ENCODE measurements around the gene UMODL1. TPM values are rescaled to one million over a fixed set of nuclear protein-coding genes. Genes with fewer than 3 reads are reported as not detected.

Gene UMODL1
- total RNA-seq, 1 experiment from 2014 or later = not detected

GRCh38 chr21:42146821-42147220 is 75.7 kb downstream of the UMODL1 start:
- no peak for TF ChIP-seq CTCF (IDR thresholded peaks at IDR 0.05; ENCODE audit: unreplicated experiment)
- Mint-ChIP-seq H3K27ac (ENCODE audit: unreplicated experiment) (no peak overlapping the region), H3K36me3 (ENCODE audit: insufficient read depth, unreplicated experiment) (no peaks in the 10 kb centered on the region), H3K4me1 (ENCODE audit: low read depth, unreplicated experiment) (no peaks in the 10 kb centered on the region), H3K4me3 (ENCODE audit: low read depth, unreplicated experiment) (no peak overlapping the region), H3K9me3 (ENCODE audit: low read depth, unreplicated experiment) (no peaks in the 10 kb centered on the region), H3K27me3 (ENCODE audit: unreplicated experiment) (peaks cover 24% of the 10 kb centered on the region)
- intact Hi-C loops (cut with micrococcal nuclease; ENCODE audit: unreplicated experiment) = no loop called here
- BruUV-seq (replicated peaks) = no TSS peak
- CTCF ChIA-PET = no interaction called here
- DNase-seq = no peak

- no peak for DNase-seq
These were observed 76.4 kb downstream of the UMODL1 start for GRCh38 chr21:42147386-42148020.

GRCh38 chr21:42148097-42148496 is 77.0 kb downstream of the UMODL1 start:
- H3K27ac Mint-ChIP-seq (ENCODE audit: unreplicated experiment) = no peak overlapping the region
- TF ChIP-seq CTCF (IDR thresholded peaks at IDR 0.05; ENCODE audit: unreplicated experiment) = no peak
- no peaks in the 10 kb centered on the region for H3K9me3 Mint-ChIP-seq (ENCODE audit: low read depth, unreplicated experiment)
- CTCF ChIA-PET = no interaction called here
- H3K4me1 Mint-ChIP-seq (ENCODE audit: low read depth, unreplicated experiment) = no peaks in the 10 kb centered on the region
- H3K27me3 Mint-ChIP-seq (ENCODE audit: unreplicated experiment) = peaks cover 25% of the 10 kb centered on the region
- H3K36me3 Mint-ChIP-seq (ENCODE audit: insufficient read depth, unreplicated experiment) = no peaks in the 10 kb centered on the region
- DNase-seq = no peak
- intact Hi-C loops (cut with micrococcal nuclease; ENCODE audit: unreplicated experiment) = no loop called here
- no TSS peak for BruUV-seq (replicated peaks)
- H3K4me3 Mint-ChIP-seq (ENCODE audit: low read depth, unreplicated experiment) = no peak overlapping the region

More at GRCh38 chr21:42147386-42148020, 76.4 kb downstream of the UMODL1 start:
- Mint-ChIP-seq H3K9me3 (ENCODE audit: low read depth, unreplicated experiment) (no peaks in the 10 kb centered on the region), H3K27me3 (ENCODE audit: unreplicated experiment) (peaks cover 25% of the 10 kb centered on the region), H3K27ac (ENCODE audit: unreplicated experiment) (no peak overlapping the region), H3K36me3 (ENCODE audit: insufficient read depth, unreplicated experiment) (no peaks in the 10 kb centered on the region), H3K4me1 (ENCODE audit: low read depth, unreplicated experiment) (no peaks in the 10 kb centered on the region), H3K4me3 (ENCODE audit: low read depth, unreplicated experiment) (no peak overlapping the region)
- BruUV-seq (replicated peaks) = no TSS peak
- no peak for TF ChIP-seq CTCF (IDR thresholded peaks at IDR 0.05; ENCODE audit: unreplicated experiment)
- CTCF ChIA-PET = no interaction called here
- intact Hi-C loops (cut with micrococcal nuclease; ENCODE audit: unreplicated experiment) = no loop called here

- CTCF ChIA-PET = no interaction called here
- no peak for TF ChIP-seq CTCF (IDR thresholded peaks at IDR 0.05; ENCODE audit: unreplicated experiment)
- intact Hi-C loops (cut with micrococcal nuclease; ENCODE audit: unreplicated experiment) = no loop called here
- H3K27me3 Mint-ChIP-seq (ENCODE audit: unreplicated experiment) = peaks cover 28% of the 10 kb centered on the region
- no peaks in the 10 kb centered on the region for H3K36me3 Mint-ChIP-seq (ENCODE audit: insufficient read depth, unreplicated experiment)
- H3K9me3 Mint-ChIP-seq (ENCODE audit: low read depth, unreplicated experiment) = no peaks in the 10 kb centered on the region
- no TSS peak for BruUV-seq (replicated peaks)
- DNase-seq = no peak
- H3K27ac Mint-ChIP-seq (ENCODE audit: unreplicated experiment) = no peak overlapping the region
- no peaks in the 10 kb centered on the region for H3K4me1 Mint-ChIP-seq (ENCODE audit: low read depth, unreplicated experiment)
- no peak overlapping the region for H3K4me3 Mint-ChIP-seq (ENCODE audit: low read depth, unreplicated experiment)
These were observed 77.5 kb downstream of the UMODL1 start for GRCh38 chr21:42148584-42148983.
